ENCODE measurements around the gene NEURL3. TPM values are rescaled to one million over a fixed set of nuclear protein-coding genes. Genes with fewer than 3 reads are reported as not detected.
A peak's percentile ranks its signal among the peaks of the same experiment; 100 is the strongest.

The NEURL3 gene
- total RNA-seq, 3 donors from 2014 or later, result 0.26 to 0.38 TPM; not detected in 1

DNA sequence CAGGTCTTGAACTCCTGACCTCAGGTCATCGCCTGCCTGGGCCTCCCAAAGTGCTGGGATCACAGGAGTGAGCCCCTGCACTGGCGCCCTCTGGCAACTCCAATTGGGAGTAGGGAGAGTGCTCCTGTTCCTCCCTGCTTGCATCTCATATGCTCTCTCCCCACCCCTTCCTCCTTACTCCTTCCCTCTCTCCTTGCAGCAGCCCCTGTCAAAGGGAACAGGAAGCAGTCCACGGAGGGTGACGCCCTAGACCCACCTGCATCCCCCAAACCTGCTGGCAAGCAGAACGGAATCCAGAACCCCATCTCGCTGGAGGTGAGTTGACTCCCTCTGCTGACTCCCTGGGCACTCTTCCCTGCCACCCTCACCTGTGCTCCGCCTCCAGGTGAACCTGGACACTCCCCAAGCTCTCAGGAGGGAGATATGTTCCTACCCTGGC lies 42.1 kb upstream of the NEURL3 start:
- no peaks in the 10 kb centered on the region for H3K9me3 Mint-ChIP-seq
- H3K4me1 Mint-ChIP-seq (ENCODE audit: low read depth), result peaks cover 51% of the 10 kb centered on the region
- H3K36me3 Mint-ChIP-seq (ENCODE audit: insufficient read depth), result peaks cover 41% of the 10 kb centered on the region
- no peak for DNase-seq
- peak overlapping the region; percentile 21 for H3K4me3 Mint-ChIP-seq
- H3K27me3 Mint-ChIP-seq (ENCODE audit: low read depth), result no peaks in the 10 kb centered on the region
- ATAC-seq, result no peak

DNA sequence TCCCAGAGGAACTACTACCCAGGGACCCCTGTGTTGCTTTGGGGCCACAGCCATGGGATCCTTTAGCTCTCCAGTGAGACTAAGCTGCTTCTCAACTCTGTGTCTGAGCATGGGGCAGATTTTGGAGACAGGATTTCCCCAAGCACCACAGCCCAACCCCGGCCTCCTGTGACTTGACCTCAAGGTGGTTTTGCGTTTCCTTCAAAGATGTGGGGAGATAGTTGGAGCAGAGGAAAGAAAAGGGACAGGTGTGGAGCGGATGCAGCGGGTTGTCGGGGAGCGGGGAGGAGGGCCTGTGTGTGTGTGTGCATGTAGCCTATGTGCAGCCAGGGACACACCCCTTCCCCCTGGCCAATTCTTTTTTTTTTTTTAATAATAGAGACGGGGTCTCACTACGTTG lies 41.6 kb upstream of the NEURL3 start:
- peaks cover 54% of the 10 kb centered on the region for H3K4me1 Mint-ChIP-seq (ENCODE audit: low read depth)
- no peak overlapping the region for H3K4me3 Mint-ChIP-seq

DNA sequence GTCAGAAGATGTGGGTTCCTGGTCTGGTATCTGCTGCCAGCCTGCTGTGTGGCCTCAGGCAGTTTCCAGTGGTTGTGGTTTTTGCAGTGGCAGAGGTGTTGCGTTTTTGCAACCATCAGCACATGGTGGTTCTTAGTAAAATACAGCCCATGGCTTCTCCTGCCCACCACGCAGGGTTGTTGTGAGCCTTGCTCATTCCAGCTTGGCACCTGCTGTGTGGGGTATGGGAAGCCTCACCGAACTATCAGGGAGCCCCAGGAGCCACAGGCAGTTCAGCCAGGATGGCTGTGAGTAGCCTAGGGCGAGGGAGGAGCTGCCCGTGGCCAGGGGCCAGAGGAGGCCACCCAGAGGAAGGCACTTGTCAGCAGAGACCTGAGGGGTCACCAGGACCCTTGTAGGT lies 41.2 kb upstream of the NEURL3 start:
- peaks cover 58% of the 10 kb centered on the region for H3K4me1 Mint-ChIP-seq (ENCODE audit: low read depth)
- H3K4me3 Mint-ChIP-seq, result peak overlapping the region; percentile 41
- H3K36me3 Mint-ChIP-seq (ENCODE audit: insufficient read depth), result peaks cover 41% of the 10 kb centered on the region
- no peaks in the 10 kb centered on the region for H3K9me3 Mint-ChIP-seq
- ATAC-seq (peak; percentile 33 to 39), DNase-seq (no peak)
- no peaks in the 10 kb centered on the region for H3K27me3 Mint-ChIP-seq (ENCODE audit: low read depth)

More for the DNA sequence above, 41.6 kb upstream of the NEURL3 start:
- peak; percentile 18 to 23 for ATAC-seq
- Mint-ChIP-seq H3K36me3 (ENCODE audit: insufficient read depth) (peaks cover 39% of the 10 kb centered on the region), H3K9me3 (no peaks in the 10 kb centered on the region), H3K27me3 (ENCODE audit: low read depth) (no peaks in the 10 kb centered on the region)
- DNase-seq, result no peak

DNA sequence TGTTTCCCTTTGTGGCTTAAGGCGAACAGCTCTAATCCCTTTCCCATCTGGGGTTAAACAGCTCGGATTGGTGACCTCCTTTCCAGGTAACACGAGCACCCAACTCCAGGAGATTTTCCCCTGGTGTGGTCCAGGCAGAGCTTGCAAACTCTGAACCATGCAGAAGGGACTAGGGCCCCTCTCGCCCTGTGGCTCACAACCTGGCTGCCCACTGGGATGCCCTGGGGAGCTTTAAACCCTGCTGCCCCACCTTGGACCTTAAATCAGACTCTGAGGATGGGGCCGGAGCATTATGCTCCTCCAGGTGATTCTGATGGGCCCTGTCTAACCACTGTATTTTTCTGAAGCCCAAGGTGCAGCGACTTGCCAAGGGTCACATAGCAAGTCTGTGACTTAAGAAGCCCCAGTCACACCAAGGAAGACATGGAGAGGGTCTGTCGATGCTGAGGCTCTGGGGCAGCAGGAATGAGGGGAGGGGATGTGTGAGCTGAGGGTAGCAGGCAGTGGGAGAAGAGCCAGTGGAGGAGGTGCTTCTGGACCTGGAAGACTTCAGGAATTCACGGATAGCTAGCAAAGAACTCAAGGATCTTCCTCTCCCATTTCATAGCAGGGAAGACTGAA lies 37.3 kb upstream of the NEURL3 start:
- no peak for ATAC-seq
- peaks cover 52% of the 10 kb centered on the region for H3K36me3 Mint-ChIP-seq (ENCODE audit: insufficient read depth)
- no peak overlapping the region for H3K4me3 Mint-ChIP-seq
- H3K9me3 Mint-ChIP-seq, result no peaks in the 10 kb centered on the region
- H3K27me3 Mint-ChIP-seq (ENCODE audit: low read depth), result no peaks in the 10 kb centered on the region
- peaks cover 83% of the 10 kb centered on the region for H3K4me1 Mint-ChIP-seq (ENCODE audit: low read depth)
- no peak for DNase-seq

DNA sequence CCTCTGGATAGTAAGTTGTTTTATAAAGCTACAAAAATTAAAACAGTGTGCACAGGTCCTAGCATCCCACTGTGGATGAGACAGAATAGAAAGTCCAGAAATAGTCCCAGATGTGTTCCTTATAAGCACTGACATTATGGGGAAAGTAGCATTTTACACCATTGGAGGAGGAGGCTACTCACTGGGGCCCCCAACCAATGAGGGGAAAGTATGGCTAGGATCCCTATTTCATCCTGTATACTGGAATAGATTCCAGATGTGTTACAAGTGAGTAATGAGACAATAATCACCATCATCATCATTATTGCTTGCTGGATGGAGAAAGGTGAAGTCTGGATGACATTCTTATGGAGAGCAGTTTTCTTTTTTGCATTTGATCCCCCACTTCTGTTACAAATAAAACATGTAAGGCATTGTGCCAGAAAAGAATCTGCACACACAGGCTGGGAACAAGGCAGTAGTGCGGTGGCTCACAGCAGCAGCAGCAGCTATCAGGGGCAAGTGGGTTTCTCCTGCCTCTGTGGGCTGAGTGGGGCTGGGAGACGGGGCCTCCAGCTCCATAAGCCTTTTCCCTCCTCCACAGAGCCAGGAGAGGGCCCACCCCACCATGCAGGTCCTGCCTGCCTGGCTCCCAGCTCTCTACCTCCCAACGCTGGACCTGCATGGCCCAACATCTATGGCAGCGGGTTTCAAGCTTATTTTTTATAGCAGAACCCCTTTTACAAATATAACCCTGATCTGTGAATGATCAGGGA lies 36.4 kb upstream of the NEURL3 start:
- H3K9me3 Mint-ChIP-seq, result no peaks in the 10 kb centered on the region
- no peak for DNase-seq
- H3K4me1 Mint-ChIP-seq (ENCODE audit: low read depth), result peaks cover 76% of the 10 kb centered on the region
- peaks cover 47% of the 10 kb centered on the region for H3K36me3 Mint-ChIP-seq (ENCODE audit: insufficient read depth)
- ATAC-seq, result no peak
- H3K4me3 Mint-ChIP-seq, result peak overlapping the region; percentile 24
- no peaks in the 10 kb centered on the region for H3K27me3 Mint-ChIP-seq (ENCODE audit: low read depth)

DNA sequence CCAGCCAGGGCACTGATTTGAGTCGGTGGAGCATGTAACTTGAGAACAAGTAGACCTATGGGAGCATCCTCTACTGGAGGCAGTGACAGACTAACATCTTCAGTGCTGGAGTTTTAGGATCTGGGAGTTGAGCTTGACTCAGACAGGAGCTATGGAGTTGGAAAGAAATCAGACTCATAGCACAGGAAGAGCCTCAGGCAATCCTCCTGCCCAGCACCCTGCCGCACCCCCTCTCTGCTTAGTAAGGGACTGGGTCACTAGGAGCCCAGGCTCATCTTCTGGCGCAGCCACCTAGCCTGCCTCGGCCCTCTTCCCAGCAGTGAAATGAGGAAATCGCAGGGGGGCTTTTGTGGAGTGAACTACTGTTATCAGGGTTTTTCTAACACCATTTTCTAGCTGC lies 35.0 kb upstream of the NEURL3 start:
- DNase-seq (no peak), ATAC-seq (no peak)
- peak overlapping the region; percentile 95 for H3K4me3 Mint-ChIP-seq
- H3K27me3 Mint-ChIP-seq (ENCODE audit: low read depth), result no peaks in the 10 kb centered on the region
- peaks cover 42% of the 10 kb centered on the region for H3K36me3 Mint-ChIP-seq (ENCODE audit: insufficient read depth)
- no peaks in the 10 kb centered on the region for H3K9me3 Mint-ChIP-seq
- H3K4me1 Mint-ChIP-seq (ENCODE audit: low read depth), result peaks cover 66% of the 10 kb centered on the region

DNA sequence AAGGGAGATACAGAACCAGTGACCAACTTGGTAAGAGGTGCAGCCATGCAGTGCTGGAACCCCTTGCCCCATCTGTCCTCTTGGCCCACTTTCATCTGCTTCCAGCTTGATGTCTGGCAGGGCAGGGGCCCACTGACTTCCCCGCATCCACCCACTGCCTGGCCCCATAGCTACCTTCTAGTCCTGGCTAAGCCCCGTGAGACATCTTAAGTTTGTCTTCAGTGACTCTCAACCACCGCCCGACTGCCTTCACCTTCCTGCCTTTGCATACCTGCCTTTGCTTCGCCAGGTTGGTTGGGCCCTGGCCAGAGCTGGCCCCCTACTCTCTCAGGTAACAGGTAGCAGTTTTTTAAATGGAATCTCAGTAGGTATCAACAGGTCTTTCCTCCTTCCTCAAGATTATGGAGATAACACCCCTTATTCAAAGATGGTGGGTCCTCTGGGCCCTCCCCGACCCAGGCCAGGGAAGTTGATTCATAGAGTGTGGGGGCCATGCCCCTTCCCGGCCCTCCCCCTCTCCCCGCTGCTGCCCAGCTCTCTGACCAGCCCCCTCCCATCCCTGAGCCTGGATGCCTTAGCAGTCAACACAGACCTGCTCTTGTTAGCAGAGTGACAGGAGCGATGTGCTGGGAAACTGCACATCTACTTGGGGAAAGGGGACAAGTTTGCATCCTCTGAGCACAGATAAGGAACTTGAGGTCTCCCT lies 34.2 kb upstream of the NEURL3 start:
- H3K36me3 Mint-ChIP-seq (ENCODE audit: insufficient read depth), result peaks cover 37% of the 10 kb centered on the region
- H3K9me3 Mint-ChIP-seq, result no peaks in the 10 kb centered on the region
- no peaks in the 10 kb centered on the region for H3K27me3 Mint-ChIP-seq (ENCODE audit: low read depth)
- DNase-seq (peak; percentile 29), ATAC-seq (peak in 1 of 2 donors; percentile 2)
- peaks cover 61% of the 10 kb centered on the region for H3K4me1 Mint-ChIP-seq (ENCODE audit: low read depth)
- H3K4me3 Mint-ChIP-seq, result peak overlapping the region; percentile 95

DNA sequence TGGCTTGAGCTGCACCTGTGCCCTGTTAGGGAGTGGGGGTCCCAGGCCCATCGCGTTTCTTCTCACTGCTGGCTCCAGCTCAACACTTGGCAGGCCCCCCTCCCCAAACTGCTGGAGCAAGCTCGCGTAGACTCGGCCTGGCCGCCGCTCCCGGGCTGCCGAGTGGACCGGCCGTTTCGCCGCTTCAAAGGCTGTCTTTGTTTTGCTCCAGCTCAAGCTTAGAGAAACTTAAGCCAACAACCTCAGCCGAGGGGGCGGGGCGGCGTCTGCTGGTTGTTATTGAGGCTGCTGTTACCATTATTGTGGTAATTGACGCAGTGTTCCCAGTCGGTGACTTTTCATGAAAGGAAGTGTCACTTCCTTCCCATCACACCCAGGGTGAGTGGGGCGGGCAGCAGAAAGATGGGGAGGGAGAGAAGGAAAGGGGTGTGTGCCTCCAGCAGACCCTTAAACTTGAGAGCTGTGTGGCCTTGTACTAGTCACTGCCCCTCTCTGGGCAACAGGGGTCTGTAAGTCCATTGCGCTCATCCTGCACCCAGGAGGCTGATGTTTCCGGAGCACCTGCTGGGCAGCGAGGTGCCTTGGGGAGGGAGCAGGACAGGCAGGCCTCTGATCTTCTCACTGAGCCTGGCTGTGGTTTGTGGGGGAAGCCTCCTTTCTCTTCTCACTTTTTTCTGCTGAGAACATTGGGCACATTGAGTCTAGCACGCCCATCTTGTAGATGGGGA lies 33.5 kb upstream of the NEURL3 start:
- Mint-ChIP-seq H3K27me3 (ENCODE audit: low read depth) (no peaks in the 10 kb centered on the region), H3K4me3 (peak overlapping the region; percentile 95), H3K4me1 (ENCODE audit: low read depth) (peaks cover 61% of the 10 kb centered on the region), H3K9me3 (no peaks in the 10 kb centered on the region), H3K36me3 (ENCODE audit: insufficient read depth) (peaks cover 30% of the 10 kb centered on the region)
- DNase-seq (peak; percentile 91), ATAC-seq (peak; percentile 44 to 49)

DNA sequence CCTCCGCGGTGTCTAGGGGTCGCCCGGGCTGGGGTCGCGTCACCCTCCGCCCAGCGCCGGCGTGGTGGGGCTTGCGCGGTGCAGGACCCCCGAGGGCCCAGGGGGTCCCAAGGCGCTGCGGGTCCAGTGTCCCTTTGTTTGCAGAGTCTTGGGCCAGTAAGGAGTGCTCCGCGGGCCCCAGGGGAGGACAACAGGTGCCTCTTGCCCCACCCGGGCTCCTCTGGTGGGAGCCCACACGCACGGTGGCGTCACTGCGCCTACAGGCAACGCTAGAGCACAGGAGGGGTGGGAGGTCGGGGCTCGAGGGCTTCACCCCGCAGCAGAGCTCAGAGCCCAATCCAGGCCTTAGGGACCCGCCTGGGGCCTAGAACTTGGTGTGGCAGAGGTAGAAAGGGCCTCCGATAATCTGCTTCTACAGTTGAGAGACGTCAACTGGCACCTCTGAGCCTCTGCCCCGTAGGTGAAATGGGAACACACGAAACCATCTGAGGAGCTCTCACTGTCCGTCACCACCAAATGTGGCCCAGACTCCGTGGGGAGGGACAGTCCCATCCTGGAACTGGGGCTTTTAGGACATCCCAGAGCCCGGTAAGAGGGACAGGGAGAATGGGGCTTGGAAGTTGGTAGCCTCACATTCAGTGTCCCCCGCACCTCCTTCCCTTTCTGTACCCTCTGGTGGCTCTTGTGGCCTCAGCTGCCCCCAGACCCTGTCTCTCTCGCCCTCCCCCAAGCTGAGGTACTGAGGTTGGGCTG lies 32.8 kb upstream of the NEURL3 start:
- ATAC-seq (peak; percentile 8 to 10), DNase-seq (peak; percentile 57)
- H3K4me3 Mint-ChIP-seq, result peak overlapping the region; percentile 95
- H3K4me1 Mint-ChIP-seq (ENCODE audit: low read depth), result peaks cover 59% of the 10 kb centered on the region
- peaks cover 23% of the 10 kb centered on the region for H3K36me3 Mint-ChIP-seq (ENCODE audit: insufficient read depth)
- no peaks in the 10 kb centered on the region for H3K9me3 Mint-ChIP-seq
- H3K27me3 Mint-ChIP-seq (ENCODE audit: low read depth), result no peaks in the 10 kb centered on the region

DNA sequence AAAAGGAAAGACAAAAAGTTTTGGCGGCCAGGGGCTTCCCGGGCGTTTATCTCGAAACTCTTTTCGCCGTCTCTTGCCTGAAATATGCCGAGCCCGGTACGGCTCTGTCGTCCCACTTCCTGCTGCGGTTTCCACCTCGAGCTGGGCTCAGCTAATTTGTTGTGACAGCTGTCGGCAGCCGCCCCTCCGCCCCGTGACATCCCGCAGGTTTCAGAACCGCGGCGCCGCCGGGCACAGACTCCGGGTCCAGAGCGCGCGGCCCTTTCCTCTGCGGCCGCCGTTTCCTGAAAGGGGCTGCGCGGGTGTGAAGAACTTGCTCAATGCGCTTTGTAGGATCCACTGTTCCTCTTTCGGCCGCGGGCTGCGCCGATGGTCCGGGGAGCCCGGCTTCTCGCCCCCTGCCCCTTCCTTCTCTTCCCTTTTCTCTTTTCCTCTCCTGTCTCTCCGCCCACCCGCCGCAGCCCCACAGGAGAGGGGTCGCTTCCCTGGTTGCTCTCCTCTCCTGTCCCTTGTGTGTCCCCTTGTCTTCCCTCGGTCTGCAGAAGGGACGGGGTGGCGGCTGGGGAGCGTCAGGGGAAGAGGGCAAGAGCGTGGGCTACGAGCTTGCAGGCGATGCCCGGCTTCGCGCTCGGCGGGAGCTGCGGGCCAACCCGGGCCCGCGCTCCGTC lies 32.0 kb upstream of the NEURL3 start:
- no peaks in the 10 kb centered on the region for H3K27me3 Mint-ChIP-seq (ENCODE audit: low read depth)
- peak overlapping the region; percentile 95 for H3K4me3 Mint-ChIP-seq
- no peaks in the 10 kb centered on the region for H3K9me3 Mint-ChIP-seq
- DNase-seq (peak; percentile 76), ATAC-seq (peak; percentile 49 to 51)
- peaks cover 20% of the 10 kb centered on the region for H3K36me3 Mint-ChIP-seq (ENCODE audit: insufficient read depth)
- peaks cover 59% of the 10 kb centered on the region for H3K4me1 Mint-ChIP-seq (ENCODE audit: low read depth)

DNA sequence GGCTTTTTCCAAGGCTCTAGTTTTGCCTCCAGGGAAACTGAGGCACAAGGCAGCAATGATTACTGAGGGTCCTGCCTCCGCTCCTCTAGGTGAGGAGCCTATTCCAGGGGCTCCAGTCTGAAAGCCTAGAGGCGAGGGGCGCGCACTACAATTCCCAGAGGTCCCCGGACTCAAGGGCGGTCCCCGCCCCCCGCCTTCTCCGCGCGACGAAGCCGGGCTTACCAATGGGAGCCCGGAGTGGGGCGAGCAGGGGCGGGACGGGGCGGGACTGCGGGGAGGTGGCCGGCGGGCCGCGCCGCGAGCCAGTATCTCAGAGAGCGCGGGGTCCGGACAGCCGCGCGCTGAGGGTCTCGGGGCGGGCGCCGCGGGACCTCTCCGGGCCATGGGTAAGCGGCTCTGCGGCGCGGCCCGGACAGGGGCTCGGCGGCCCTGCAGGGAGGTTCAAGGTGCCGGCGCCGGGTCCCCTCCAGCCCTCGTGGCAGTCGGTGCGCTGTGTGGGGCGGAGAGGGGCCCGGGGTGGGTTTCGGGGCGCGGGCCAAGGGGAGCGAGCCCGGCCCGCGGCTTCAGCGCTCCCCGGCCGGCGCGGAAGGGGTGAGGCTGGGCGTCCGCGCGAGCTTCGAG lies 31.4 kb upstream of the NEURL3 start, which contains the start of gene ARID5A:
Gene ARID5A (plus strand): TSS at position 308 of the 621 bp plus-strand sequence. CDS start 75 bp downstream, at position 383.
- peaks cover 19% of the 10 kb centered on the region for H3K36me3 Mint-ChIP-seq (ENCODE audit: insufficient read depth)
- H3K4me1 Mint-ChIP-seq (ENCODE audit: low read depth), result peaks cover 60% of the 10 kb centered on the region
- ATAC-seq (peak; percentile 68 to 76), DNase-seq (peak; percentile 92)
- peak within 1 kb of the TSS; percentile 95 for H3K4me3 Mint-ChIP-seq
- H3K9me3 Mint-ChIP-seq, result no peaks in the 10 kb centered on the region
- no peaks in the 10 kb centered on the region for H3K27me3 Mint-ChIP-seq (ENCODE audit: low read depth)

DNA sequence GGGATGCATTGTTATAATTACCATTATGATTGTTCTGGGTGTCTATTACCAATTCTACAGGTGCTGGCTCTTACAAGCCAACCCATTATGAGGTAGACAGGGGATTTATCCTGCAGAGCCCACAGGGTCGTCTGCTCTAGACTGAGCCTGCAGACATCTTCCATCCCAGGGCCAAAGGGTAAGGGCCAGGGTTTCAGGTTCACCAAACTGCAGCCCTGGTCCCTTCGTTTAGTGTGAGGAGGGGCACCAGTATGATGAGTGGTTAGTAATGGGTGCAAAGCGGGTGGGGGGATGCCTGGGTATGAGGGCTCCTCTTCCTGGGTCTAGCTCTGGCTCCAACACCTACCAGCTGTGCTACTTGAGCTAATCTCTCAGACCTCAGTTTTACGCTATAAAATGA lies 30.2 kb upstream of the NEURL3 start:
- no peak overlapping the region for H3K4me3 Mint-ChIP-seq
- peaks cover 63% of the 10 kb centered on the region for H3K4me1 Mint-ChIP-seq (ENCODE audit: low read depth)
- ATAC-seq, result no peak
- H3K36me3 Mint-ChIP-seq (ENCODE audit: insufficient read depth), result peaks cover 14% of the 10 kb centered on the region
- no peaks in the 10 kb centered on the region for H3K27me3 Mint-ChIP-seq (ENCODE audit: low read depth)
- no peaks in the 10 kb centered on the region for H3K9me3 Mint-ChIP-seq
- no peak for DNase-seq

Measured in activated T-cell treated with anti-CD3 and anti-CD28 coated beads, Interleukin-2, amount 50 U/mL, for 4 hours (primary cell).